ENCODE data around the gene HELZ. TPM values are rescaled to one million over a fixed set of nuclear protein-coding genes. Genes with fewer than 3 reads are reported as not detected.

Gene HELZ
- total RNA-seq, 1 donor: 89.8 TPM

DNA sequence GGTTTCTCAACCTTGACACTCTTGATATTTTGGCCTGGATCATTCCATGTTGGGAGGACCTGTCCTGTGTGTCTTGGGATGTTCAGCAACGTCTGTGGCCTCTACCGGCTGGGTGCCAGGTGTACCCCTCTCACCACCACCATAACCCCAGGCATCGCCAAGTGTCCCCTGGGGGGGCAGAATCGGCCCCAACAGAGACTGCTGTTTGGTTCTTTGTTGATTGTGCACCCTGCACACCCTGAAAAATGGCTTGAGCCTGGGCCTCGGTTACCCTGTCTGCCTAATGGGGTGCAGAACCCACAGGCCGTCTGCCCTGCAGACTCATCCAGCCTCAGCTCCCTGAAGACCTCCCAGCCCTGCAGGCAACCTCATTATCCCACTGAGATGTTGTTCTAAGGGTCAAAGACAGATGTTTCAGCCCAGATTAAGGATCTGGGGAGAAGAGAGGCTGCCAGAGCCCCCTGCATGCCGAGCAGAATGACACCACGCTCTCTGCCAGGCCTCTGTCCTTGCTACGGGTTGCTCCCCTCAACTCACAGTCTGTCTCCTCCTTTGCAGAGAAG lies 191.5 kb downstream of the HELZ start:
- TF ChIP-seq, protein P1, sequence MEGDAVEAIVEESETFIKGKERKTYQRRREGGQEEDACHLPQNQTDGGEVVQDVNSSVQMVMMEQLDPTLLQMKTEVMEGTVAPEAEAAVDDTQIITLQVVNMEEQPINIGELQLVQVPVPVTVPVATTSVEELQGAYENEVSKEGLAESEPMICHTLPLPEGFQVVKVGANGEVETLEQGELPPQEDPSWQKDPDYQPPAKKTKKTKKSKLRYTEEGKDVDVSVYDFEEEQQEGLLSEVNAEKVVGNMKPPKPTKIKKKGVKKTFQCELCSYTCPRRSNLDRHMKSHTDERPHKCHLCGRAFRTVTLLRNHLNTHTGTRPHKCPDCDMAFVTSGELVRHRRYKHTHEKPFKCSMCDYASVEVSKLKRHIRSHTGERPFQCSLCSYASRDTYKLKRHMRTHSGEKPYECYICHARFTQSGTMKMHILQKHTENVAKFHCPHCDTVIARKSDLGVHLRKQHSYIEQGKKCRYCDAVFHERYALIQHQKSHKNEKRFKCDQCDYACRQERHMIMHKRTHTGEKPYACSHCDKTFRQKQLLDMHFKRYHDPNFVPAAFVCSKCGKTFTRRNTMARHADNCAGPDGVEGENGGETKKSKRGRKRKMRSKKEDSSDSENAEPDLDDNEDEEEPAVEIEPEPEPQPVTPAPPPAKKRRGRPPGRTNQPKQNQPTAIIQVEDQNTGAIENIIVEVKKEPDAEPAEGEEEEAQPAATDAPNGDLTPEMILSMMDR (IDR thresholded peaks at IDR 0.05; ENCODE audit: insufficient read depth, low read depth, low read length): no peak
- DNase-seq (ENCODE audit: low read depth): no peak
- no peak overlapping the region for H3K4me3 ChIP-seq (ENCODE audit: low read depth, low read length)

DNA sequence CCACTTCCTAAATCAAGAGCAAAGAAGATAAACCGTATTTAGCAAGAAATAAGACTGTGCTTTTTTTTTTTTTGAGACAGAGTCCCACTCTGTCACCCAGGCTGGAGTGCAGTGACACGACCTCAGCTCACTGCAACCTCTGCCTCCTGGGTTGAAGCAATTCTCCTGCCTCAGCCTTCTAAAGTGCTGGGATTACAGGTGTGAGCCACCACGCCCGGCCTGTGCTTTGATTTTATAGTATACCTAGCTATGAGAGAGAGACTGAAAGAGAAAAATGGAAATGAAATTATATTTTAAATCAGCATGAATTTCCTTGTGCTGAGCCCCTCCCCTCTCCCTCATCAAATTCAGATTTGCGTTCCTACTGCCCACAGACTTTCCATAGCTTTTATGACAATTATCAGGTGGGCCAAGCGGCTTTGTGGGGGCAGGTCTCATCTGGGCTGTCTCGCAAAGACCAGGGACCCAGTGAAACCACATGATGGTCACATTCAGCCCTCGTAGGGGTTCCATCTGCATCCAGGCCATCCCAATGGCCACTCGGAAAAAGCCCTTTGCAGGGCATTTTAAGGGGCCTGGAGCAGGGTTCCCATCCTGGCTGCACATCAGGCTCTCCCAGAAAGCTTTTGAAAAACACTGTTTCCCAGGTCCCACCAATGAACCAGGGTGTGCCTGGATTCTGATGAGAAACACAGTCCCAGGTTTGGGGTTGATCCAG lies 192.1 kb downstream of the HELZ start:
- TF ChIP-seq, protein P1 (IDR thresholded peaks at IDR 0.05; ENCODE audit: insufficient read depth, low read depth, low read length): no peak
- DNase-seq (ENCODE audit: low read depth): no peak
- no peak overlapping the region for H3K4me3 ChIP-seq (ENCODE audit: low read depth, low read length)

DNA sequence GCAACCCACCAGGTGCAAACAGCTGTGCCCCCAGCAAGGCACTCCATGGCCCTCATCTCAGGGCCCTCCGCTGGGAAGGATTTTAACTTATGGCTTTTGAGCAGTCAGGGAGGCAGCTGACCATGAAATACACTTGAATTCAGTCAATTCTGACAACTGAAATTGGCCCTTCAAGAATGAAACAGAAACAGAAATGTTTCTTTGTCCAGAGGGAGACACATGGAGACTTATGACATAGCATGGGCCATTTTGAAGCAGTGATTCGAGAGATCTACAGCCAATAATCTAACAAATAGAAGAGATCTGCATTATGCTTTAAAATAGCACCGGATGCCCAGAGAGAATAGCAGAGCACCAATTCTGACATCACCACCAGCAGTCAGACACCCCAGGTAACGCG lies 193.2 kb downstream of the HELZ start:
- DNase-seq (ENCODE audit: low read depth): no peak
- TF ChIP-seq, protein P1 (IDR thresholded peaks at IDR 0.05; ENCODE audit: insufficient read depth, low read depth, low read length): no peak
- H3K4me3 ChIP-seq (ENCODE audit: low read depth, low read length): no peak overlapping the region

DNA sequence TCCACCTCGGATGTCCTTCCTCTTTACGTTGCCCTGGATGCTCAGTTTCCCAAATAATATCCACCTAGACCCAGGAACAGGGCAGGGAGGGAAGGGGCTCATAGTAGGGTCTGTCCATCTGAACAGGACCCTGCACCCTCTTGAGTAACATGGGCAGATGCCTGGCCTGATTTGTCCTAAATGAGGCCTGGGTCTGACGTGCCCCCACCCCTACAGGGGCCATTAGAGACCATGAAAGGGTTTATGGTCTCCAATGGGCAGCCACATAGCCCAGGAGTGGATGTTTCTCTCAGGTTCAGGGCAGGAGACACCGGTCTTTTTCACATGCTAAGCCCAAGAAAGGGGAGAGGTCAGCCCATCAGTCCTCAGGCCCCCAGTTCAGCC lies 193.8 kb downstream of the HELZ start:
- no peak for DNase-seq (ENCODE audit: low read depth)
- TF ChIP-seq, protein P1 (IDR thresholded peaks at IDR 0.05; ENCODE audit: insufficient read depth, low read depth, low read length): no peak
- no peak overlapping the region for H3K4me3 ChIP-seq (ENCODE audit: low read depth, low read length)

DNA sequence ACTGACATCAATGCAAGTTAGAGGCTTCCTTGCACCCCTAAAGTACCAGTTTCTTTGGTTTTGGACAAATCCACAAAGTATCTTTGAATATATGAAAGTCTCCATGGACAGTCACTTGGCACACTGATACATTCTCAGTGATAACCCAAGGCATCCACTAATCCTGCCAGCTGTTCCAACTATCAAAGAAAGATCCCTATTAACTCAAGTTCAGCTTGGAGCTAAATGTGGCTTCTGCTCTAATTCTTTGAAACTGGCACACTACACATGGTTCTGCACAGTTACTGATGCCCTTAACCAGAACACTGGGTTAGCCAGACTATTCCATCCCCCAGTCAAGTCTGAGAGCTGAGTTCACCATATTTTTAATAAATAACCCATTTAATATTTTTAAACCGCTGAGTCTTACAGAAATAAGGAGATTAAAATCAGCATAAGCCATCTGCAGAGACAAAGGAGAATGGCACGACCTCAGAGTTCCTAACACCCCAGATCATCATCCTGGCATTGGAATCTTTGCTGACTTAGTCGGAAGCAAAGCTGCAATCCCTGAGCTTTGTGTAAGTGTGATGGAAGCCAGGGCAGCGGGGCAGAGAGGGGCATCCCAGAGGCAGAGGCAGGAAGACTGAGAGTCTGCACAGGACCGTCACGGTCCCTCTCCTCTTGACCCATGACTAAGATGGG lies 194.4 kb downstream of the HELZ start:
- DNase-seq (ENCODE audit: low read depth): no peak
- H3K4me3 ChIP-seq (ENCODE audit: low read depth, low read length): no peak overlapping the region
- TF ChIP-seq, protein P1 (IDR thresholded peaks at IDR 0.05; ENCODE audit: insufficient read depth, low read depth, low read length): no peak

DNA sequence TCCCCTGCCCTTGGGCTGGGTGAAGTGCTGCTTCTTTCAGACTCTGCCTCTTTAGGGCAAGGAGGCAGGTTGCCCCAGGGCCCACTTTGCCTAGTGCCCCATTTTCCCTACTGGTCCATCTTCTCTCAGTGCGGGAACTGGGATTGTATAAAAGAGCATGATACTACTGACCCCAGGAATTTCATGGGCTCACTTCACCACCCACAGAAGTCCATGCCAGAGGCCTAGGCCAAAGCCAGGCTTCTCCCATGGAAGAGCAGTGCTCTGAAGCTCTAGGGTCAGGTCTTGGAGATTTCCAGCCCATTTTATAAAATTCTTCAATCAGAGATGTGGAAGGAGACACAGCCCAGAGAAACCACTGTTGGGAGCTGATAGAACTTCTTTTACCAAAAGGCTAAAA lies 194.9 kb downstream of the HELZ start:
- DNase-seq (ENCODE audit: low read depth): no peak
- TF ChIP-seq, protein P1 (IDR thresholded peaks at IDR 0.05; ENCODE audit: insufficient read depth, low read depth, low read length): no peak
- no peak overlapping the region for H3K4me3 ChIP-seq (ENCODE audit: low read depth, low read length)

Data from fibroblast of villous mesenchyme (primary cell).